NCI-H2196 treated with DMSO at 0.1 percent for 48 hours (cell line): ENCODE results near the gene CUX1.
"Not testable (repeated sequence)": the region's sequence is repeated elsewhere in the genome, so short reads cannot be mapped to it uniquely, and the experiment has no call there.

Experiments
- DNase-seq: peaks from one replicate; lab custom pipeline; 2025; ENCODE audit not compliant: unreplicated experiment; lab: John Stamatoyannopoulos, UW

Gene CUX1

GRCh38 chr7:102036958-102037357, 219.5 kb downstream of the CUX1 start:
- no peak for DNase-seq

- DNase-seq, result no peak
Observed at GRCh38 chr7:102039706-102040105, 222.3 kb downstream of the CUX1 start.

GRCh38 chr7:102040569-102040968, 223.1 kb downstream of the CUX1 start:
- no peak for DNase-seq

- no peak for DNase-seq
Observed at GRCh38 chr7:102042016-102042656, 224.7 kb downstream of the CUX1 start.

- DNase-seq, result not testable (repeated sequence)
Observed at GRCh38 chr7:102042796-102043195, 225.4 kb downstream of the CUX1 start.

GRCh38 chr7:102044641-102044983, 227.2 kb downstream of the CUX1 start:
- DNase-seq, result no peak

- DNase-seq, result no peak
Observed at GRCh38 chr7:102044984-102045673, 227.7 kb downstream of the CUX1 start.

GRCh38 chr7:102045681-102046372, 228.4 kb downstream of the CUX1 start:
- no peak for DNase-seq

GRCh38 chr7:102046373-102047117, 229.1 kb downstream of the CUX1 start:
- no peak for DNase-seq

- no peak for DNase-seq
Observed at GRCh38 chr7:102047167-102047566, 229.7 kb downstream of the CUX1 start.

- no peak for DNase-seq
Observed at GRCh38 chr7:102049765-102050164, 232.3 kb downstream of the CUX1 start.

- DNase-seq, result no peak
Observed at GRCh38 chr7:102050864-102051460, 233.5 kb downstream of the CUX1 start.

- DNase-seq, result not testable (repeated sequence)
Observed at GRCh38 chr7:102051736-102052135, 234.3 kb downstream of the CUX1 start.

GRCh38 chr7:102054158-102054557, 236.7 kb downstream of the CUX1 start:
- DNase-seq, result no peak

- no peak for DNase-seq
Observed at GRCh38 chr7:102055181-102055976, 238.0 kb downstream of the CUX1 start.

GRCh38 chr7:102059524-102059923, 242.1 kb downstream of the CUX1 start:
- DNase-seq, result no peak

- DNase-seq, result no peak
Observed at GRCh38 chr7:102061354-102061945, 244.0 kb downstream of the CUX1 start.

GRCh38 chr7:102061981-102062390, 244.6 kb downstream of the CUX1 start:
- DNase-seq, result no peak

- DNase-seq, result no peak
Observed at GRCh38 chr7:102063690-102064180, 246.3 kb downstream of the CUX1 start.
